NOMO-1 (cell line): Measurements from ENCODE around the gene AHNAK.

Source experiments
- DNase-seq, 2 experiments: peaks; one replicate each; lab custom pipeline; 2025; ENCODE audit not compliant: unreplicated experiment in 2 of 2; lab: John Stamatoyannopoulos, UW

The AHNAK gene

DNA sequence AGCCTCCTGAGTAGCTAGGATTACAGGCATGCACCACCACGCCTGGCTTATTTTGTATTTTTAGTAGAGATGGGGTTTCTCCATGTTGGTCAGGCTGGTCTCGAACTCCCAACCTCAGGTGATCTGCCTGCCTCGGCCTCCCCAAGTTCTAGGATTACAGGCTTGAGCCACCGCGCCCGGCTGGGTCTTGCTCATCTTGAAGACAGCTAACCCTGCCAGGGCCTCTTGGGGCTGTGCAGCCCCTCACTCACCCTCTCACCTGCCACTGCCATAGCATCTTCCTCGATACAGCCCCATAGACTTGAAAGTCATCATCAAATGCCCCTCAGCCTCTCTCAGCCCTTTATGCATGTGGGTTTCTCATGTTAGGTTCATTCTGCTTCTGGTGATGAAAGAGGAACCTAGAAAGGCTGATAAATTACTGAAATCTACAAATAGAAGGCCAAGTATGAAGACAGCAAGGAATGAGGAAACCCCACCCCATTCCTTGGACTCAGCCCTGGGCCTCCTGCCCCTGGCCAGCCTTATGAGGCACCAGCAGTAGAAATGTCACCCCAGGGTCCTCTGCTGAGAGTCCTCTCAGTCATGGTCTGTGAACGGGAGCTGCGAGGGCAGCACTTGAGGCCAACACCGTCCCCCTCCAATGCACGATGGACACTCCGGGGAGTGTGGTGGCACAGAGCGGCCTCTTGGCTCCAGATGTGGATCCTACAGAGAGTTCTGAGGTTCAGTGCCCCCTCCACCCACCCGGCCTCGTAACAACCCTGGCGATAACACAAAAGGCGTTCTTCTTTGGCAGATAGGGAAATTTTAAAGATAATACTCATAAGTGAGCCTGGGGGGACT is 103.0 kb downstream of the AHNAK start:
- peak; percentile 60 to 92 for DNase-seq

DNA sequence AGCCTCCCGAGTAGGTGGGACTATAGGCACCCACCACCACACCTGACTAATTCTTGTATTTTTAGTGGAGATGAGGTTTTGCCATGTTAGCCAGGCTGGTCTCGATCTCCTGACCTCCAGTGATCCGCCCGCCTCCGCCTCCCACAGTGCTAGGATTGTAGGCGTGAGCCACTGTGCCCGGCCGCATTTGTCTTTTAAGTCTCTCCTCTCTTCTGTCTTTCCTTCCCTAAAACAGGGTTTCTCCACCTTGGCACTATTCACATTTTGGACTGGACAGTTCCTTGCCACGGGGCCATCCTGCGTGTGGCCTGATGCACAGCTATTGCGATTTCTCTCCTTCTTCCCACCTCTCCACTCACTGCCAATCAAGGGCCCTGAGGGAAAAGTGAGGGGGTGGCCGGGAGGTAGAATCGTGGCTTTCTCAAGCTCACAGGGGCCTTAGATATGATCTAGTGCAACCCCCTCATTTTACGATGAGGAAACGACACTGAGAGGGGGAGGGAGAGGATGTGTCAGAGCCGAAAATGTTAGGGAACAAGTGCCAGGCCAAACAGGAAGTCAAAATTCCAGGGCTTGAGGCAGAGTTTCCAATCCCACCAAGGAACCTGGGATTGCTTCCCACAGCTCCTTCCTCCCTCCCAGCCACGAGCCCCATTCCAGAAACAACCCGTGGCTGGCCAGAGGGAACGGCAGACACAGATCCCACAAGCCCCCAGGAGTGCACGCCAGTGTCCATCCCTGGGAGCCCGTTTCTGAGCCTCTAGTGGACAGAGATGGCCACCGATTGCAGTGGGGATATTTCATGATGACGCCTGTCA is 106.6 kb downstream of the AHNAK start:
- DNase-seq: peak in 1 of 2 experiments; percentile 28

- no peak for DNase-seq
Measured at GRCh38 chr11:62438641-62439040, 108.0 kb downstream of the AHNAK start.

- no peak for DNase-seq
Measured at GRCh38 chr11:62437616-62438015, 109.0 kb downstream of the AHNAK start.

DNA sequence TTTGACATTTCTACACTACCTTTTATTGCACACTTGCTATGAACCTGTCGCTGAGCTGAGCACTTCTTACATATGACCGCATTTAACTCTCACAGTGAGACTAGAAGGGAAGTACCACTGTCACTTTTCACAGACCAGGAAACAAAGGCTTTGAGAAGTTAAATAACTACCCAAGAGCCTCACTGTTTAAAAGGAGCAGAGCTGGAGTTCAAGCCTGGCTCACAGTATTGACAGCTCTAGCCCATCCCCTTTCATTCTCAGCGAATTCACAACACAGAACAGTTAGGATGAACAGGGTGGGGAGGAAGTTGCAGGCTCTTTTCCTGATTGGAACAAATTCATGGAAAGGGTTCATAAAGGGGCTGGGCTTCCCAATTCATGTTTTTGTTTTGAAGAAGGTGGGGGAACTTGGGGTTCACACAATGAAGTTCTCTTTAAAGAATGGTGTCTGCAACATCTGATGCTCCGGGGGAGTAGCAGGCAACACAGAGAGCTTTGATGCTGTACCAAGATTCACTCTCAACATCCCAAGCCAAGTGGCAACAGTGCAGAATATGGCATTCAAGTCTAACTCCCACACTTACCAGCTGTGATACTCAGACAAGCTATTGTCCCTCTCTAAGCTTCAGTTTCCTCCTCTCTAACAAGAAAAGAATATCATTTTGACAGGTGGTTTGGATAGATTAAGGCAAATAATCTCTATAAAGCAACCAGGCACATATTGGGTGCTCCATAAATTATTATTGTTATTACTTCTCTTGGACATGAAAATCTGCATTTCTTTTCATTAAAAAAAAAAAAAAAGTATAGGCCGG is 110.6 kb downstream of the AHNAK start:
- peak; percentile 40 to 88 for DNase-seq

GRCh38 chr11:62433904-62434276 is 112.7 kb downstream of the AHNAK start:
- peak; percentile 53 to 63 for DNase-seq

- DNase-seq: no peak
Measured at GRCh38 chr11:62433141-62433903, 113.3 kb downstream of the AHNAK start.

GRCh38 chr11:62432695-62433094 is 113.9 kb downstream of the AHNAK start:
- no peak for DNase-seq

- DNase-seq: no peak
Measured at GRCh38 chr11:62431171-62431901, 115.3 kb downstream of the AHNAK start.

DNA sequence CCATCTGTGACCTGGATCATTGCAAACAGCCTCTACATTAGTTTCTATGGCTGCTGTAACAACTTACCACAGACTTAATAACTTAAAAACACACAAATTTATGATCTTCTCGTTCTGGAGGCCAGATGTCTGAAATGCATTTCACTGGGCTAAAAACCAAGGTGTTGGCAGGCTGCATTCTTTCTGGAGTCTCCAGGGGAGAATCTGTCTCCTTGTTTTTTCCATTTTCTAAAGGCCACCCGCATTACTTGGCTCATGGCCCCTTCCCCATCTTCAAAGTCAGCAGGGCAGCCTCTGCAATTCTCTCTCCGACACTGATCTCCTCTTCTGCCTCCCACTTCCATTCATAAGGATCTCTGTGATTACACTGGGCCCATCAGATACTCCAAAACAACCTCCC is 116.2 kb downstream of the AHNAK start:
- DNase-seq: no peak

DNA sequence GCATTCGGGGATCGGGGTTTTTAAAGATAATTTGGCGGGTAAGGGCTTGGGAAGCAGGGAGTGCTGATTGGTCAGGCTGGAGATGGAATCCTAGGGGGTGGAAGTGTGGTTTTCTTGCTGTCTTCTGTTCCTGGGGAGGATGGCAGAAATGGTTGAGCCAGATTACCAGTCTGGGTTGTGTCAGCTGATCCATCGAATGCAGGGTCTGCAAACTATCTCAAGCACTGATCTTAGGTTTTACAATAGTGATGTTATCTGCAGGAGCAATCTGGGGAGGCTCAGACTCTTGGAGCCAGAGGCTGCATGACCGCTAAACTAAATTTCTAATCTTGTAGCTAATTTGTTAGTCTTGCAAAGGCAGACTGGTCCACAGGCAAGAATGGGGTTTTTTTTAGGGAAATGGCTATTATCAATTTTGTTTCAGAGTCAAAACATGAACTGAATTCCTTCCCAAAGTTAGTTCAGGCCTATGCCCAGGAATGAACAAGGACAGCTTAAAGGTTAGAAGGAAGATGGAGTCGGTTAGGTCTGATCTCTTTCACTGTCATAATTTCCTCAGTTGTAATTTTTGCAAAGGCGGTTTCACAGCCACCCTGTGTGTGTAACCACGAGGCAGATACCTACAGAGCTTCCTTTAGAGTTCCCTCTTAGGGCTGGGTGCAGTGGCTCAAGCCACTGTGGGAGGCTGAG is 117.6 kb downstream of the AHNAK start:
- DNase-seq: no peak

- DNase-seq: peak; percentile 89 to 100
Measured at GRCh38 chr11:62427630-62428233, 118.9 kb downstream of the AHNAK start.

GRCh38 chr11:62423012-62423411 is 123.6 kb downstream of the AHNAK start:
- no peak for DNase-seq

- DNase-seq: no peak
Measured at GRCh38 chr11:62421996-62422395, 124.6 kb downstream of the AHNAK start.

DNA sequence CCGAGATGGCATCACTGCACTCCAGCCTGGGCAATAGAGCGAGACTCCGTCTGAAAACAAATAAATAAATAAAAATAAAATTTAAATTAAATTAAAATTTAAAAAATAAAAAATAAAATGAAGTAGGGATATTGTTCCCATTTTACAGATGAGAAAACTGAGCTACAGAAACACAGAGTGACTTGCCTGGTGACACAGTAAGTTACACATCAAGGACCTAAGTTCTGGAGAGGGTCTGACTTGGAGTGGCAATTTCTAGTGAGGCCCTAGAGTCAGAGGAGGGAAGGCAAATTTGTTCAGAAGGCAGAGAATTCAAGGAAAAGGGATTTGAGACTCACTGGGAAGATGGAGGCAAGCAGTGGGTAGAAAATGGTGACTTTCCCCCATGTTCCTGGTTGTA is 125.7 kb downstream of the AHNAK start:
- DNase-seq: no peak

GRCh38 chr11:62419943-62420342 is 126.7 kb downstream of the AHNAK start:
- no peak for DNase-seq

GRCh38 chr11:62419314-62419929 is 127.2 kb downstream of the AHNAK start:
- no peak for DNase-seq

GRCh38 chr11:62418733-62419132 is 127.9 kb downstream of the AHNAK start, which contains the start of gene SCGB1A1:
SCGB1A1 (plus strand) TSS chr11:62419033; CDS start chr11:62419096, 63 bp downstream.
- no peak for DNase-seq
